BLaER1 (cell line): ENCODE results near the gene DLGAP1.

ENCODE experiments used
- H3K27ac ChIP-seq: shearing (Covaris generic); formaldehyde crosslinking; 2 replicates; pipeline ENCODE4 v1.8.1; 2022
- H3K27me3 ChIP-seq: shearing (Covaris generic); formaldehyde crosslinking; 2 replicates; pipeline ENCODE4 v1.8.1; 2022
- H3K36me3 ChIP-seq: shearing (Covaris generic); formaldehyde crosslinking; 2 replicates; pipeline ENCODE4 v1.8.1; 2022
- H3K4me1 ChIP-seq: shearing (Covaris generic); formaldehyde crosslinking; 2 replicates; pipeline ENCODE4 v1.8.1; 2022
- H3K4me2 ChIP-seq: shearing (Covaris generic); formaldehyde crosslinking; 2 replicates; pipeline ENCODE4 v1.8.1; 2022
- H3K4me3 ChIP-seq: shearing (Covaris generic); formaldehyde crosslinking; 2 replicates; pipeline ENCODE4 v1.8.1; 2022
- H3K9ac ChIP-seq: shearing (Covaris generic); formaldehyde crosslinking; 2 replicates; pipeline ENCODE4 v1.8.1; 2022
- H3K9me3 ChIP-seq: shearing (Covaris generic); formaldehyde crosslinking; 2 replicates; pipeline ENCODE4 v1.8.1; 2022
- H4K20me1 ChIP-seq: shearing (Covaris generic); formaldehyde crosslinking; 2 replicates; pipeline ENCODE4 v1.8.1; 2022
- Cebpa-rat ChIP-seq: shearing (Covaris generic); IDR thresholded peaks from 2 replicates; pipeline ENCODE4 v1.8.1; 2022

Gene DLGAP1

GRCh38 chr18:4106407-4107033 is 348.6 kb downstream of the DLGAP1 start:
- Histone ChIP-seq H3K4me1 (no peaks in the 10 kb centered on the region), H3K4me2 (no peak overlapping the region), H3K27ac (no peak overlapping the region), H3K36me3 (no peaks in the 10 kb centered on the region), H3K9me3 (no peaks in the 10 kb centered on the region), H3K4me3 (no peak overlapping the region), H3K27me3 (no peaks in the 10 kb centered on the region), H4K20me1 (no peaks in the 10 kb centered on the region), H3K9ac (no peak overlapping the region)
- TF ChIP-seq Cebpa-rat = no peak

GRCh38 chr18:4102901-4103300 is 352.2 kb downstream of the DLGAP1 start:
- Histone ChIP-seq H3K4me1 (no peaks in the 10 kb centered on the region), H3K27ac (no peak overlapping the region), H3K27me3 (no peaks in the 10 kb centered on the region), H3K9ac (no peak overlapping the region), H3K4me2 (no peak overlapping the region), H3K4me3 (no peak overlapping the region), H4K20me1 (no peaks in the 10 kb centered on the region), H3K9me3 (peaks cover 18% of the 10 kb centered on the region), H3K36me3 (no peaks in the 10 kb centered on the region)
- no peak for TF ChIP-seq Cebpa-rat

- H3K9ac ChIP-seq = no peak overlapping the region
- H3K4me2 ChIP-seq = no peak overlapping the region
- H3K4me1 ChIP-seq = no peaks in the 10 kb centered on the region
- H3K27me3 ChIP-seq = no peaks in the 10 kb centered on the region
- TF ChIP-seq Cebpa-rat = no peak
- H4K20me1 ChIP-seq = no peaks in the 10 kb centered on the region
- no peak overlapping the region for H3K4me3 ChIP-seq
- H3K27ac ChIP-seq = no peak overlapping the region
- no peaks in the 10 kb centered on the region for H3K36me3 ChIP-seq
- peaks cover 18% of the 10 kb centered on the region for H3K9me3 ChIP-seq
Measured at GRCh38 chr18:4101009-4101408, 354.1 kb downstream of the DLGAP1 start.

GRCh38 chr18:4096486-4096885 is 358.6 kb downstream of the DLGAP1 start:
- Histone ChIP-seq H3K27me3 (no peaks in the 10 kb centered on the region), H3K4me3 (no peak overlapping the region), H3K9me3 (peaks cover 18% of the 10 kb centered on the region), H3K4me2 (no peak overlapping the region), H3K9ac (no peak overlapping the region), H3K36me3 (no peaks in the 10 kb centered on the region), H3K27ac (no peak overlapping the region), H4K20me1 (no peaks in the 10 kb centered on the region), H3K4me1 (no peaks in the 10 kb centered on the region)
- no peak for TF ChIP-seq Cebpa-rat

GRCh38 chr18:4093676-4094075 is 361.4 kb downstream of the DLGAP1 start:
- no peak for TF ChIP-seq Cebpa-rat
- Histone ChIP-seq H3K27me3 (no peaks in the 10 kb centered on the region), H3K4me2 (no peak overlapping the region), H3K9me3 (no peaks in the 10 kb centered on the region), H3K27ac (no peak overlapping the region), H3K9ac (no peak overlapping the region), H3K36me3 (no peaks in the 10 kb centered on the region), H4K20me1 (no peaks in the 10 kb centered on the region), H3K4me1 (no peaks in the 10 kb centered on the region), H3K4me3 (no peak overlapping the region)

GRCh38 chr18:4084382-4084900 is 370.7 kb downstream of the DLGAP1 start:
- Histone ChIP-seq H3K9ac (no peak overlapping the region), H3K36me3 (no peaks in the 10 kb centered on the region), H3K9me3 (no peaks in the 10 kb centered on the region), H4K20me1 (no peaks in the 10 kb centered on the region), H3K4me3 (no peak overlapping the region), H3K4me1 (no peaks in the 10 kb centered on the region), H3K27me3 (no peaks in the 10 kb centered on the region), H3K27ac (no peak overlapping the region), H3K4me2 (no peak overlapping the region)
- no peak for TF ChIP-seq Cebpa-rat

GRCh38 chr18:4078246-4078645 is 376.9 kb downstream of the DLGAP1 start:
- Histone ChIP-seq H4K20me1 (no peaks in the 10 kb centered on the region), H3K4me1 (no peaks in the 10 kb centered on the region), H3K9ac (no peak overlapping the region), H3K4me3 (no peak overlapping the region), H3K27me3 (no peaks in the 10 kb centered on the region), H3K36me3 (no peaks in the 10 kb centered on the region), H3K4me2 (no peak overlapping the region), H3K27ac (no peak overlapping the region), H3K9me3 (no peaks in the 10 kb centered on the region)
- TF ChIP-seq Cebpa-rat = no peak

- no peaks in the 10 kb centered on the region for H4K20me1 ChIP-seq
- no peak overlapping the region for H3K9ac ChIP-seq
- no peaks in the 10 kb centered on the region for H3K36me3 ChIP-seq
- no peak overlapping the region for H3K4me3 ChIP-seq
- no peaks in the 10 kb centered on the region for H3K4me1 ChIP-seq
- no peaks in the 10 kb centered on the region for H3K27me3 ChIP-seq
- H3K4me2 ChIP-seq = no peak overlapping the region
- no peak overlapping the region for H3K27ac ChIP-seq
- no peak for TF ChIP-seq Cebpa-rat
- H3K9me3 ChIP-seq = no peaks in the 10 kb centered on the region
Measured at GRCh38 chr18:4077721-4078120, 377.4 kb downstream of the DLGAP1 start.

- no peak overlapping the region for H3K27ac ChIP-seq
- H4K20me1 ChIP-seq = no peaks in the 10 kb centered on the region
- no peaks in the 10 kb centered on the region for H3K36me3 ChIP-seq
- H3K9me3 ChIP-seq = no peaks in the 10 kb centered on the region
- no peak overlapping the region for H3K4me3 ChIP-seq
- H3K4me2 ChIP-seq = no peak overlapping the region
- no peak overlapping the region for H3K9ac ChIP-seq
- H3K4me1 ChIP-seq = no peaks in the 10 kb centered on the region
- no peaks in the 10 kb centered on the region for H3K27me3 ChIP-seq
- no peak for TF ChIP-seq Cebpa-rat
Measured at GRCh38 chr18:4077204-4077603, 377.9 kb downstream of the DLGAP1 start.

- Histone ChIP-seq H3K4me1 (no peaks in the 10 kb centered on the region), H3K27ac (no peak overlapping the region), H3K9ac (no peak overlapping the region), H3K4me2 (no peak overlapping the region), H3K9me3 (no peaks in the 10 kb centered on the region), H3K4me3 (no peak overlapping the region), H4K20me1 (no peaks in the 10 kb centered on the region), H3K27me3 (no peaks in the 10 kb centered on the region), H3K36me3 (no peaks in the 10 kb centered on the region)
- TF ChIP-seq Cebpa-rat = no peak
Measured at GRCh38 chr18:4074647-4075046, 380.5 kb downstream of the DLGAP1 start.

GRCh38 chr18:4069183-4069582 is 385.9 kb downstream of the DLGAP1 start:
- Histone ChIP-seq H3K4me1 (no peaks in the 10 kb centered on the region), H3K27ac (no peak overlapping the region), H3K4me2 (no peak overlapping the region), H3K9ac (no peak overlapping the region), H3K4me3 (no peak overlapping the region), H3K27me3 (no peaks in the 10 kb centered on the region), H3K36me3 (no peaks in the 10 kb centered on the region), H3K9me3 (peaks cover 12% of the 10 kb centered on the region; the same call in 1 of the 2 replicates), H4K20me1 (no peaks in the 10 kb centered on the region)
- no peak for TF ChIP-seq Cebpa-rat
